DMS153 treated with DMSO at 0.1 percent for 48 hours (cell line): ENCODE data around the gene RPS6KA2.
"Not testable (repeated sequence)": the region's sequence is repeated elsewhere in the genome, so short reads cannot be mapped to it uniquely, and the experiment has no call there.

Experiments used
- DNase-seq: peaks from one replicate; lab custom pipeline; 2025; ENCODE audit not compliant: unreplicated experiment; lab: John Stamatoyannopoulos, UW

RPS6KA2 gene

GRCh38 chr6:166533205-166533824 is 93.7 kb downstream of the RPS6KA2 start:
- DNase-seq: no peak

GRCh38 chr6:166532302-166532701 is 94.7 kb downstream of the RPS6KA2 start:
- no peak for DNase-seq

- no peak for DNase-seq
These were observed 96.6 kb downstream of the RPS6KA2 start for GRCh38 chr6:166530211-166531095.

DNA sequence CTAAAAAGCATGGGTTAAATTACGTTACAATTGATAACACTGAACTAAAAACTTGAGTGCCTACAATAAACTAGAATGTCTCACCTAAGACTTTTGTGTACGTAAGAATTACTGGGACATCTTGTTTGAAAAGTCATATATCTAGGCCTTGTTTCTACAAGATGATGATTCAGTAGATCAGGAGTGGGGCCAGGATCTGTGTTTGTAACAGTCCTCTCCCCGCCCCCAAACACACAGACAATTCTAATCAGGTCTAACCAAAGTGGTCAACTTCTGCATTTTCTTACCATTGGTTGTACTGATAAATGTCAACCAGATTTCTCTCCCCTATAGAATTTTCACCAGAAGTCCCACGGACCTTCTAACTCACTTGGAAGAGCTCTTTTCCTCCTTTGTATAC is 97.5 kb downstream of the RPS6KA2 start:
- no peak for DNase-seq

DNA sequence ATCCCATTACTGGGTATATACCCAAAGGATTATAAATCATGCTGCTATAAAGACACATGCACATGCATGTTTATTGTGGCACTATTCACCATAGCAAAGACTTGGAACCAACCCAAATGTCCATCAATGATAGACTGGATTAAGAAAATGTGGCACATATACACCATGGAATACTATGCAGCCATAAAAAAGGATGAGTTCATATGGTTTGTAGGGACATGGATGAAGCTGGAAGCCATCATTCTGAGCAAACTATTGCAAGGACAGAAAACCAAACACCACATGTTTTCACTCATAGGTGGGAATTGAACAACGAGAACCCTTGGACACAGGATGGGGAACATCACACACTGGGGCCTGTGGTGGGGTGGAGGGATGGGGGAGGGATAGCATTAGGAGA is 98.0 kb downstream of the RPS6KA2 start:
- DNase-seq: not testable (repeated sequence)

- DNase-seq: no peak
These were observed 99.2 kb downstream of the RPS6KA2 start for GRCh38 chr6:166527849-166528248.

DNA sequence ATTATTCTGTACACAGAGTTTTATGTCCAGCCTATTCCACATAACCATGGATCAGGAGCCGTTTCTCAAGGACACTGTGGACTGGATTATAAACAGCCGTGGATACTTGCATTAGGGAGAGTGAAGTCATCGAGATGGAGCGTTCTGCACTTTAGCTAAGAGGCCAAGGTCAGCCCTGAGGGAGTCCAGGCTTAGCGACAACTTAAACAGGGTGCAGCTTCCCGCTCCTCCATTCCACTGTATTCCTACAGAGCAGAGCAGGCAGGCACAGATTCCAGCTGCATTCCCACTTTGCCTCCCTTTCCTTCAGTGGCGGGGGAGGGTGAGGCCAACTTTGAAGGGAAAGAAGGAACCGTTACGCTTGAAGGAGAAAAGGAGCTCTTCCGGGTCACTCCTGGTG is 100.1 kb downstream of the RPS6KA2 start:
- no peak for DNase-seq

DNA sequence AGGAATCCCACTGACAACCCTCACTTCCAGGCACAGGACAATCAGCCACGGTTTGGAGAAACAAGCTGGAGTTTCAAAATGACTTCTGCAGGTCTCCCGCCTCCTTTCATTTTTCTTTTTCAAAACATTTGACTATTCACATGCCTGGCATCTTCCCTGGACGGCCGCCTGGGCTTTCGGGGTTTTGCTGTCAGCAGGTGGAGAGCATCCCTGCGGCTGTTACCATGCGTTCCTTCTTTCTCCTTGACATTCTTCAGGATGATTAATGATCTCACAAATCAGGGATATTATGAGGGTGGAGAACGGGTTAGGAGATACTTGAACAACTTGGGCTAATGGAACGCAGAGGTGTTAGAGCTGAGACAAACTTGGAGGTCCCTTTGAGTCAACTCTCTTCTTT is 101.5 kb downstream of the RPS6KA2 start:
- no peak for DNase-seq

- DNase-seq: no peak
These were observed 103.1 kb downstream of the RPS6KA2 start for GRCh38 chr6:166523782-166524559.

DNA sequence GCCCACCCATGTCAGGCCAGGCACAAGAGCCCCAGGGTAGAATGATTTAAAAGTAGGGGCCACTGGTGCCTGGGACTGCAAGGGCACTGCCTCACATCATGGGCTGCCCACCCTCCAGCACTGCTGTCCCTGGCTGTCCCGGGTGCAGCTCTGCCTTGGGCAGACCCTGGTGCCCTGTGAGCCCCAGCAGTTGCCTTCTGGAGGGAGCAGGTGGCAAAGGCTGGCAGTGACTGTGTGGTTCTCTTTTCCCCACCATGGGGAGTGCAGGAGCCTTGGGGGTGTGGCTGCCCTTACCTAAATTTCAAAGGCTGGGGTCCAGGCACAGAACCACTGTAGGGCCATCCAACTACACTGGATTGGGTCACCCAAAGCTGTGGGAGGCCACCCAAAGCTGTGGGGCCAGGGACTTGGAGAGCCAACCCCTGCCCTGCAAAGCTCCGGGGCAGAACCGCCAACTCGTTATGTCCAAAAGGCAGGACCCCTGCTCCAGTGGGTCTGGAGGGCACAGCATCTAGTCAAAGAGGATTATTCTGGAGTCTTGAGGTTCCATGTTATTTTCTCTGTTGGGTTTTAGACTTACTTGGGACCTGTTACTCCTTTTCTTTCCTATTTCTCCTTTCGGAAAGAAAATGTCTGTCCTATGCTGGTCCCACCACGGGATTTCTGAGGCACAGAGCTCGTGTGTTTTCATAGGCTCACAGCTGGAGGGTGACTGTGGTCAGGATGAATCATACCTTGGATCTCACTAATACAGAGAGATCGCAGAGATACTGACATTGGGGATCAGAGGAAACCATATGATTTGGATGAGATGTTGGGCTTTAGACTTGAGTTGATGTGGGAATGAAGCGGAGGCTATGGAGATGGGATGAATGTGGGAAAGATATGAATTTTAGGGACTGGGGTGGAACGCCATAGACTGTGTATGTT is 105.9 kb downstream of the RPS6KA2 start:
- no peak for DNase-seq

DNA sequence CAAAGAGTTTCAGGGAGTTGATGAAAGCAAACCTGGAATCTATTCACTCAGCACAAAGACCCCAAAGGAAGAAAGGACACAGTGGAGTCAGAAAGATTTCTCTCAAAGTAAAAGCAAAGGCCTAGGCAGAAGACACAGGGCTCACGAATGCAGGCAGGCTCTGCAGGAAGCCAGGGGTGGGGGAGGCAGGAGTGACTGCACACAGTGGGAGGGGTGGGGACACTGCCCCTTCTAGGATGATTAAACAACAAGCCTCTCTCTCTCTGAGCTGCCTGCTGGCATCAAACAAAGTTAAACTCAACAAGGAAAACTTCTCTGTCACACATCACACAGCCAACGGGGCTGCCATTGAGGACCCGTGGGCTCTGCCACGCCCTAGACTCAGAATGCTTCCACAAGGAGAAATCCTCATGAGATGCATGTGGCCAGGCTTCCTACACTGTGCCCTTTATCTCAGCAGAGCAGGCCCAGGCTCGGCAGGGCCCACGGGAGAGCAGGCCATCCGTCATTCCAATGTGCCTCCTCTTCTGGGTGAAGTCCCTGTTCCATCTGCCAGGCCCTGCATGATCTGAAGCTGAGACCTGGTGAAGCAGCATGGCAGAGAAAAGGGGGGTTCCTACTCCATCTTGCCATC is 110.7 kb downstream of the RPS6KA2 start:
- no peak for DNase-seq

- DNase-seq: no peak
These were observed 111.8 kb downstream of the RPS6KA2 start for GRCh38 chr6:166515072-166515810.

GRCh38 chr6:166514196-166514595 is 112.9 kb downstream of the RPS6KA2 start:
- DNase-seq: no peak

- DNase-seq: no peak
These were observed 114.5 kb downstream of the RPS6KA2 start for GRCh38 chr6:166512567-166512966.

- no peak for DNase-seq
These were observed 115.7 kb downstream of the RPS6KA2 start for GRCh38 chr6:166511316-166511715.

GRCh38 chr6:166509193-166509592 is 117.9 kb downstream of the RPS6KA2 start:
- no peak for DNase-seq

DNA sequence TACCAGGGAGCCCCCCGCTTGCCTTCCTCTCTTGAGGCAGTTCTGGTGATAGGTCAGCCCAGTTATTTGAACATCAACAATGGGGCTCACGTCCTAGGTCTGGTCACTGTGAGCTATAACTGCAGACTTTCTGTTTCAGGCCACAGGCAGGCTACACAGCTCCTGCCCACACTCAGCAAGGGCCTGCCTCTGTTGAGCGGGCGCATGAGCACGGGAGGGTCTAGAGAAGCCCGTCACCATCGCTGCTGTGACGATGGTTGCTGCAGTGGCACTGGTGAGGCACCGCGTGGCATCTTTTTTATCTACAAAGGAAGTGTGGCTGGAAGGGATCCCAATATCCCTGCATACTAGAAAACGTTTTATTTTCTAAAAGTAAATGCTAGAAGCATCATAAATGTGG is 118.3 kb downstream of the RPS6KA2 start:
- no peak for DNase-seq

DNA sequence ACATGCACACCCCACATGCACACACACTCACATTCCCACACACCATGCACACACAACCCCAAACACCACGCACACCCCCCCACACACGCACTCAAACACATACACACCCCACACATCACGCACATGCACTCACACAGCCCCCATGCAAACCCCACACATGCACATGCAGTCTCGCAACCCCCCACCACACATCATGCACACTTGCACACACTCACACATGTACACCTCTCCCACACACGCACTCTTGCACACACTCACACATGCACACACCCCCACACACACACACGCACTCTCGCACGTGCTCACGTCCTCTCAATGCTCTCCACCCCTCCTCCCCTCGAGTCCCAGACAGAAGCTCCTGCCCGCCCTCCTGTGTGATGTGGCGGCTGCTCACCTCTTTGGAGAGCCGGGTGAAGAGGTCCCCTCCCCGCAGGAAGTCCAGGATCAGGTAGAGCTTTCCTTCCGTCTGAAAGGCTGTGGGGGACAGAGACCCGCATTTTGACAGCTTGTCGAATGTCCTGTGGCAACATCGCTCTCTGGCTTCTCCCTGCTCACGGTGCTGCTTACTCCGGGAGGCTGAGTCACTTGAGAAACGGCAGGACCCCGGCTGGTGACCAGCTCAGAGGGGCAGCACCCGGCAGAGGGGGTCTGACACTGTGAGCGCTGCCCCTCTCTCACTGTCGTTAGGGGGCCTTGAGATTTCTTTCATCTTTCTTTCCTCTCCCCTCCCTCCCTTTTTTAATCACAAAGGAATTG is 119.1 kb downstream of the RPS6KA2 start:
- no peak for DNase-seq

DNA sequence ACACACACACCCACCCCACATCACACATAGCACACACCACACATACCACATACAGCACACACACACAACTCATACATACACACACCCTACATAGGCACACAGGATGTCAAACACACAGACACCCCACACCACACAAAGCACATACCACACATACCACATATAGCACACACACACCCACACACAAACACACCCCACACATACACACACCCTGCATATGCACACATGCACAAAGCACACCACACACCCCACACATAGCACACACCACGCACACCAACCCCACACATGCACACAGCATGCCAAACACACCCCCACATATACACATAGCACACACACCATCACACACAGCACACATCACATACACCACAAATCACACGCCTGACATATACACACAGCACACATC is 119.7 kb downstream of the RPS6KA2 start:
- no peak for DNase-seq
